GM12873 (cell line): ENCODE data around the gene SYN1.

Experiments used
- TF ChIP-seq, protein P1 (sequence below): IDR thresholded peaks from 2 replicates; pipeline ENCODE4 v1.5.1; 2012; ENCODE audit warnings: low read depth, mild to moderate bottlenecking, moderate library complexity, low read length, control low read depth; ENCODE audit not compliant: insufficient read depth; ENCODE audit errors: missing control alignments

Gene SYN1

DNA sequence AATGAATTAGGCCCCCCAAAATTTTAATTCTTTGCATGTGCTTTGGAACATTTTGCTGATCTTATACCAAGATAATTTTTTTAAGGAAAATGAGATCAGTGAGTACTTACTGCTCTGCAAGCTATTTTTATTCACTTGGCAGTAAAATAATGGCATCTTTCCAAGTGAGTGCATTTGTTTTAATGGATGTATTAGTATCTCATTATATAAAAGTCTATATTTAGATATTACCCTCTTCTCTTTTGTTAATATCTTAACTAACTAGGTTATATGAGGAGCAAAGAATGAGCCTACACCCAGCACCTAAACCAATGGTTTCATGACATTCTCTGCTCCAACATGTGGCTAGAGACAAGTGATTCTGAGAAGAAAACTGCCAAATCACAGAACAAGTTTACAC, 79.8 kb downstream of the SYN1 start:
- TF ChIP-seq, protein P1, sequence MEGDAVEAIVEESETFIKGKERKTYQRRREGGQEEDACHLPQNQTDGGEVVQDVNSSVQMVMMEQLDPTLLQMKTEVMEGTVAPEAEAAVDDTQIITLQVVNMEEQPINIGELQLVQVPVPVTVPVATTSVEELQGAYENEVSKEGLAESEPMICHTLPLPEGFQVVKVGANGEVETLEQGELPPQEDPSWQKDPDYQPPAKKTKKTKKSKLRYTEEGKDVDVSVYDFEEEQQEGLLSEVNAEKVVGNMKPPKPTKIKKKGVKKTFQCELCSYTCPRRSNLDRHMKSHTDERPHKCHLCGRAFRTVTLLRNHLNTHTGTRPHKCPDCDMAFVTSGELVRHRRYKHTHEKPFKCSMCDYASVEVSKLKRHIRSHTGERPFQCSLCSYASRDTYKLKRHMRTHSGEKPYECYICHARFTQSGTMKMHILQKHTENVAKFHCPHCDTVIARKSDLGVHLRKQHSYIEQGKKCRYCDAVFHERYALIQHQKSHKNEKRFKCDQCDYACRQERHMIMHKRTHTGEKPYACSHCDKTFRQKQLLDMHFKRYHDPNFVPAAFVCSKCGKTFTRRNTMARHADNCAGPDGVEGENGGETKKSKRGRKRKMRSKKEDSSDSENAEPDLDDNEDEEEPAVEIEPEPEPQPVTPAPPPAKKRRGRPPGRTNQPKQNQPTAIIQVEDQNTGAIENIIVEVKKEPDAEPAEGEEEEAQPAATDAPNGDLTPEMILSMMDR: no peak

DNA sequence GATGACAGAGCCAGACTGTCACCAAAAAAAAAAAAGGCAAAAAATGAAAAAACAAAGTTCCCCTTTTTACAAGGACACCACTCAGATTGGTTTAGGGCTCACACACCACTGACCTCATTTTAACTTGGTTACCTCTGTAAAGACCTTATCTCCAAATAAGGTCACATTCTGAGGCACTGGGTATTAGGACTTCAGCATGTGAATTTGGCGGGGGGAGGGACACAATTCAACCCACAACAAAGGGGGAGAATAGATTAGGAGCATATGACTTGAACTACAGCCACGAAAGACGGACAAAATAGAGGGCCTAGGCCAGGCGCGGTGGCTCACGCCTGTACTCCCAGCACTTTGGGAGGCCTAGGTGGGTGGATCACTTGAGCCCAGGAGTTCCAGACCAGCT, 89.6 kb downstream of the SYN1 start:
- TF ChIP-seq, protein P1: no peak

DNA sequence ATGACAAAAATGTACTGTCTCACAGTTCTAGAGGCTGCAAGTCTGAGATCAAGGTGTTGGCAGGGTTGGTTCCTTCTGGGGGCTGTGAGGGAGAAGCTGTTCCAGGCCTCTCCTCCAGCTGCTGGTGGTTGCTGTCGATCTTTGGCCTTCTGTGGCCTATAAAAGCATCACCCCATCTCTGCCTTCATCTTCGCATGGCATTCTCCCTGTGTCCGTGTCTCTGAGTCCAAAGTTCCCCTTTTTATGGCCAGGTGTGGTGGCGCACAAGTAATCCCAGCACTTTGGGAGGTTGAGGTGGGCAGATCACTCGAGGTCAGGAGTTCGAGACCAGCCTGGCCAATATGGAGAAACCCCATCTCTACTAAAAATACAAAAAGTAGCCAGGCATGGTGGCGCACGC, 90.1 kb downstream of the SYN1 start:
- TF ChIP-seq, protein P1: no peak

DNA sequence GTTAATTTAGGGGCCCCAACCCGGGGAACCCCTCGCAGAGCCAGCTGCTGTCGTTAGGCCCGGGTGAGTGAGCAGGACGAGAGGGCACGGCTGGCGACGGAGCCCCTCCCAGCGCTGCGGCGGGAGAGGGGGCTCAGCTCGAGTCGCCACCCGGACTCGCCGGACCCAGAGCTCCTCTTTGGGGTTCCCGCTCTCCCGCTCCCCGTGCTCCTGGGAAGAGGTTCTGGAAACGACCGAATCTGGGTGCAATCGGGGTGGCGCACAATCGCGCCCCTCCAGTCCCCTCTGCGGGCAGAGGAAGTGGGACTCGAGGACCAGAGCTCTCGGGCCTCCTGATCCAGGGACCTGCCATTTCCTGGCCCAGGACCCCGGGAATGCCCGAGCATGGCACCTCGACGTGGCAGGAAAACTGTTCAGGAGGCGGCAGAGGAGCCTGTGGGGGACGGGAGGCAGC, 95.9 kb downstream of the SYN1 start:
- TF ChIP-seq, protein P1: no peak

DNA sequence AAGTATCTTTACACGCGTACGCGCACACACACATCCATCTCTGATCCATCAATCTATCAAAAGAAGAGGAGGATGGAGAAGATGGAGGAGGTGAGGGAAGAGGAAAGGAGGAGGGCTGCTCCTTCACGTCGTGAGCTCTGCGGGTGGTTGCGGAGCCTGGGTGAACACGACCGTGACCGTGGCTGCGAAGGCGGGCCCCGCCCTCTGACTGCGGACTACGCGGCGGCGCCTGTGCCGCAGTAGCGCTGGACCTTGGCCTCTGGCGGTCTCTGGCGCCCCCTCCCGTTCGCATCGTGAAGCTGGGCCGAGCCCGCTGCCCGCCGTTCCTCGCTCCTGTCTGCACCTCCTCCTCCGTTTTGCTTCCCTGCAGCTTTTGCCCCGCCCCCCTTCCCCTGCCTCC, 96.4 kb downstream of the SYN1 start:
- TF ChIP-seq, protein P1: peak; percentile 79
